ENCODE results near the gene LPXN. TPM values are rescaled to one million over a fixed set of nuclear protein-coding genes. Genes with fewer than 3 reads are reported as not detected.

The LPXN gene
- total RNA-seq, 1 donor from 2014 or later, result 5.0 TPM

DNA sequence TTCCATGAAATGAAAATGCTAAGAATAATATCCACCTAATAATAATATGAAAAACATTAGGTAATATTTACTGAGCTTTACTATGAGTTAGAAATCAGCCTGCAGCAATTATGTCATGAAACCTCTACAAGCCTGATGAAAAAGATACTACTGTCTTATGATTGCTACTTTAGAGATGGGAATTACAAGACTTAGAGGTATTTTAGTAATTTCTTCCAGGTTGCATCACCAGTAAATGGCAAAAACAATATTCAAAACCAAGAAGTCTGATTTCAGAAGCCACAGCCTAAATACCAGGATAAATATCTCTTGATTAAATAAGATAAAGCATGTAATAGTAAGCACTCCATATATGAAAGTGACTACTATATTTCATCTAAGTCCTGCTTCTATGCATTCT, 81.6 kb downstream of the LPXN start:
- intact Hi-C loops (cut with micrococcal nuclease), result no loop called here
- ATAC-seq (no peak), DNase-seq (no peak)

DNA sequence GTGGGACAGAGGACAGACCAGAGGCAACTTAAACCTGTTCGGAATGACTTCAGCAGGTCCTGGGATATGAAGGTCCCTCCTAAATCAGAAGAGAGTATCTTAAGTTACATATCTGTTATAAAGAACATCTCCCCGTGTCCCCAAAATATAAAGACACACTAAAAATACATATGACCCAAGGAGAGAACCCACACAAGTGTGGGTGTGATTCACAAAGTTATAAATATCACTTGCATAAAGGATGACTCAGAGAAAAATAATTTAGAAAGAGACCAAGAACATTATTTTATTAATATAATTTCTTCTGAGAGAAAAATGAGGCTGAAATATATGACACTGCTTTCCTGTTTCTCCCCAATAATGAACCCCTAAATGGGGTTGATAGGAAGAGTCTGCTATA, 82.0 kb downstream of the LPXN start:
- DNase-seq (no peak), ATAC-seq (no peak)
- intact Hi-C loops (cut with micrococcal nuclease), result no loop called here

DNA sequence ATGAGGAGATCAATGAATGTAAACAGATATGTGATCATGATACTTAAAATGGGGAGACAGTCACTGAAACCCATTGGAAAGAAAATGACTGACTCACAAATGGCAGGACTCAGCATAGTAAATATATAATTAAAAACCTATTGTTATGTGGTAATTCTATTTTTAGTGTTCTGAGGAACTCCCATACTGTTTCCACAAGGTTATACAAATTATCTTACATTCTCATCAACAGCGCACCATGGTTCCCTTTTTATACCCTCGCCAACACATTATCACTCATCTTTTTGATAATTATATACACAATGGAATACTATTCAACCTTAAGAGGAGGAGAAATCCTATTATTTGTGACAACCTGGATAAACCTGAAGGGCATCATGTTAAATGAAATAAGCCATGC, 84.8 kb downstream of the LPXN start:
- ATAC-seq, result no peak
- DNase-seq, result no peak
- intact Hi-C loops (cut with micrococcal nuclease), result no loop called here

DNA sequence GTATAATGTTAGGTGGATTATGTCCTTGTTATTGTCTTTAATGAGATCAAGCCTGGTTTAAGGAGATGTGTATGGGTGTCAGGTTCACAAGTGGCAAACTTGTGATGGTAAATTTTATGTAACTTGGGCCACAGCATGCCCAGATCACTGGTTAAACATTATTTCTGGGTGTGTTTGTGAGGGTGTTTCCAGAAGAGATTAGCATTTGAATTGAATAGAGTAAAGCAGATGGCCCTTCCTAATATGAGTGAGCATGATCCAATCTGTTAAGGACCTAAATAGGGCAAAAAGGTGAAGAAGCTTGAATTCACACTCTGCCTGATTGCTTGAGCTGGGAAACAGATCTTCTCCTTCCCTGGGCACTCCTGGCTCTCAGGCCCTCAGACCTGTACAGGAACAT, 88.5 kb downstream of the LPXN start:
- no peak for ATAC-seq

DNA sequence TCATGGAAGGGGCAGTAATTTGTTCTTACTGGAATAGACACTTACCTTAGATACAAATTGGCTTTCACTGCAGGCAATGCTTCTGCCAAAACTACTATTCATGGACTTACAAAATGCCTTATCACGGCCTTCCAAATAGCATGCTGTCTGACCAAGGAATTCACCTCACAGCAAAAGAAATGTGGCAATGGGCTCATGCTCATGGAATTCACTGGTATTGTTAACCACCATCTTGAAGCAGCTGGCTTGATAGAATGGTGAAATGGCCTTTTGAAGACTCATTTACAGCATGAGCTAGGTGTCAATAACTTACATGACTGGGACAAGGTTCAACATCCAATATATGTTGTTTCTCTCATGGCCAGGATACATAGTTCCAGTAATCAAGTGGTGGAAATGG, 89.7 kb downstream of the LPXN start:
- ATAC-seq (no peak), DNase-seq (no peak)
- intact Hi-C loops (cut with micrococcal nuclease), result no loop called here

More for the DNA sequence above, 88.5 kb downstream of the LPXN start:
- DNase-seq, result no peak
- intact Hi-C loops (cut with micrococcal nuclease), result no loop called here

Other genes starting within 250 kb of the LPXN start
- gene OR5B17, start 216.8 kb downstream of the LPXN start, total RNA-seq, result not detected
- gene OR5B3, start 169.0 kb downstream of the LPXN start, total RNA-seq, result not detected
- not detected for gene OR5B2, start 147.7 kb downstream of the LPXN start, total RNA-seq
- not detected for gene OR5B12, start 133.6 kb downstream of the LPXN start, total RNA-seq
- gene OR5B21, start 67.8 kb downstream of the LPXN start, total RNA-seq, result not detected
- gene ZFP91, start 3.2 kb upstream of the LPXN start, total RNA-seq, result 64.4 TPM
- 1.4 TPM for gene CNTF, start 46.8 kb upstream of the LPXN start, total RNA-seq
- 0.59 TPM for gene GLYAT, start 156.1 kb upstream of the LPXN start, total RNA-seq

Measured in left ventricle myocardium superior (tissue), 1 donor.